Upper lobe of left lung (tissue), 6 donors: Measurements from ENCODE around the gene PSMD11. TPM values are rescaled to one million over a fixed set of nuclear protein-coding genes. Genes with fewer than 3 reads are reported as not detected.
A peak's percentile ranks its signal among the peaks of the same experiment; 100 is the strongest.

Experiments
- ATAC-seq, 2 donors: fragments of 200-7000 bp; cut with Tn5 transposase; one replicate each; pipeline ENCODE4 v1.9.1; 2022; ENCODE audit warnings: mild to moderate bottlenecking in 2 of 2, moderate library complexity in 2 of 2; ENCODE audit not compliant: low FRiP score in 2 of 2
- DNase-seq, 2 donors: peaks; one replicate each; pipeline ENCODE4 v3.0.0-alpha.2; 2019 to 2020
- H3K27ac ChIP-seq, 4 donors: fragments of 200-600 bp; sonication (generic); one replicate each; pipeline ENCODE4 v1.5.1; 2016 to 2019
- H3K27me3 ChIP-seq, 4 donors: fragments of 200-600 bp; sonication (generic); one replicate each; pipeline ENCODE4 v1.5.1; 2017 to 2019
- H3K36me3 ChIP-seq, 4 donors: fragments of 200-600 bp; sonication (generic); one replicate each; pipeline ENCODE4 v1.5.1; 2016 to 2019
- H3K4me1 ChIP-seq, 4 donors: fragments of 200-600 bp; sonication (generic); one replicate each; pipeline ENCODE4 v1.5.1; 2018 to 2019
- H3K4me3 ChIP-seq, 4 donors: fragments of 200-600 bp; sonication (generic); one replicate each; pipeline ENCODE4 v1.5.1; 2017 to 2019; ENCODE audit warnings: mild to moderate bottlenecking in 2 of 4, moderate library complexity in 1 of 4
- H3K9me3 ChIP-seq, 4 donors: fragments of 200-600 bp; sonication (generic); one replicate each; pipeline ENCODE4 v1.5.1; 2018 to 2019
- EP300 ChIP-seq, 4 donors: sonication (generic); formaldehyde crosslinking; IDR thresholded peaks; one replicate each; pipeline ENCODE4 v1.5.1; 2017; ENCODE audit warnings: antibody characterized with exemption in 4 of 4, control low read depth in 2 of 4
- POLR2A ChIP-seq, 4 donors: fragments of 450-650 bp; IDR thresholded peaks; one replicate each; pipeline ENCODE4 v1.5.1; 2016 to 2017; ENCODE audit warnings: antibody characterized with exemption in 4 of 4, mild to moderate bottlenecking in 2 of 4
- POLR2AphosphoS5 ChIP-seq, 2 donors: sonication (generic); formaldehyde crosslinking; IDR thresholded peaks; one replicate each; pipeline ENCODE4 v1.5.1; 2017; ENCODE audit warnings: antibody characterized with exemption in 2 of 2
- WGBS, 2 donors: methylation state at CpG; one replicate each; pipeline ENCODE4 v1.1.5; 2017 to 2018; 5-methylcytosine and 5-hydroxymethylcytosine counted together
- total RNA-seq, 6 donors: library from RNA; depleted of rRNA in 4 of 6; stranded (reverse); fragments of >200 nt in 4 of 6; gene quantifications; one replicate each; pipeline versions ENCODE4 v1.1.0 to v1.2.1, GENCODE V29; 2016 to 2021
- TF ChIP-seq, protein P1 (sequence below), 6 experiments: fragments of 450-650 bp in 4 of 6; fragments of 200-600 bp in 2 of 6; sonication (generic) in 2 of 6; IDR thresholded peaks; one replicate each; pipeline ENCODE4 v1.5.1; 2016 to 2019; ENCODE audit warnings: antibody characterized with exemption in 6 of 6
- donor health status: DM: no; HTN: no; CAD: no; lungs with moderate emphysema.
- donor health status: DM: no; HTN: yes; CAD: no; lungs with severe emphysema.

The PSMD11 gene
- total RNA-seq, 6 donors from 2014 or later = 42.4 to 71.4 (median 62.8) TPM

DNA sequence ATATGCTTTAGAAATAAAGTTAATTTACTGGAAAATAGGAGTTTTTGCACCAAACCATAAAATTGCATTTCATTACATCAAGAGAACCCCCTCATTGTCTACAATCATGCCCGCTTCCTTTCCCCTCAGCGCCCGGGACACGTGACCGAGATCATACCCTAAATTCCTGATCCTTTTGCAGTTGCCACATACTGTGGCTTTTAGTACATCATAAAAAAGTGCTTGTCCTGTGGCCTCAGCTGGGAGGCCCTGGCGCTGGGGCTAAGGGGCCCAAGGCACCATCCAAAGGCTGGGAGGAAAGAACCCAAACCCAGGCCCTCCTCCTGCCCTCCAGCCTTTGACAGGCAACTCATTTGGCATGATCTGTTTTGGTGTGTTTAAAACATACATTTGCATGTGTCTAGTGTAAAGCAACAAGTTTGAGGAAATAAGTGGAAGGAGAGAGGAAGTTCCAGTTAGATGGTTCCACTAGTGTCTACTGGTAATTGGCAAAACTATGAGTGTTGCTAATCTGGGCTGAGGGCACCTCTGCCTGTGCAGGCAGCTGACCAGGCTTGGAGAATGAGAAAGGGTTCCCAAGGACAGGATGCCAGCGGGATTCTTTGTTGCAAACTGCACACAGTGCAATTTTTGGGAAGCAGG is 48.5 kb downstream of the PSMD11 start:
- H3K36me3 ChIP-seq = peaks cover 0 to 8% (median 0%) of the 10 kb centered on the region in 4 donors
- WGBS, 2 donors = 78 to 80% methylated on average over 7 of the region's 7 CpGs
- ATAC-seq (no peak), DNase-seq (no peak)
- TF ChIP-seq, protein P1, sequence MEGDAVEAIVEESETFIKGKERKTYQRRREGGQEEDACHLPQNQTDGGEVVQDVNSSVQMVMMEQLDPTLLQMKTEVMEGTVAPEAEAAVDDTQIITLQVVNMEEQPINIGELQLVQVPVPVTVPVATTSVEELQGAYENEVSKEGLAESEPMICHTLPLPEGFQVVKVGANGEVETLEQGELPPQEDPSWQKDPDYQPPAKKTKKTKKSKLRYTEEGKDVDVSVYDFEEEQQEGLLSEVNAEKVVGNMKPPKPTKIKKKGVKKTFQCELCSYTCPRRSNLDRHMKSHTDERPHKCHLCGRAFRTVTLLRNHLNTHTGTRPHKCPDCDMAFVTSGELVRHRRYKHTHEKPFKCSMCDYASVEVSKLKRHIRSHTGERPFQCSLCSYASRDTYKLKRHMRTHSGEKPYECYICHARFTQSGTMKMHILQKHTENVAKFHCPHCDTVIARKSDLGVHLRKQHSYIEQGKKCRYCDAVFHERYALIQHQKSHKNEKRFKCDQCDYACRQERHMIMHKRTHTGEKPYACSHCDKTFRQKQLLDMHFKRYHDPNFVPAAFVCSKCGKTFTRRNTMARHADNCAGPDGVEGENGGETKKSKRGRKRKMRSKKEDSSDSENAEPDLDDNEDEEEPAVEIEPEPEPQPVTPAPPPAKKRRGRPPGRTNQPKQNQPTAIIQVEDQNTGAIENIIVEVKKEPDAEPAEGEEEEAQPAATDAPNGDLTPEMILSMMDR (IDR thresholded peaks at IDR 0.05) = no peak
- TF ChIP-seq POLR2A (IDR thresholded peaks at IDR 0.05) (no peak), EP300 (IDR thresholded peaks at IDR 0.05) (no peak), POLR2AphosphoS5 (IDR thresholded peaks at IDR 0.05) (no peak)
- H3K27ac ChIP-seq = peak overlapping the region in 1 of 4 donors; percentile 26
- H3K4me3 ChIP-seq = no peak overlapping the region
- no peaks in the 10 kb centered on the region for H3K9me3 ChIP-seq
- H3K4me1 ChIP-seq = peaks cover 19 to 37% (median 24%) of the 10 kb centered on the region in 4 donors
- no peaks in the 10 kb centered on the region for H3K27me3 ChIP-seq

DNA sequence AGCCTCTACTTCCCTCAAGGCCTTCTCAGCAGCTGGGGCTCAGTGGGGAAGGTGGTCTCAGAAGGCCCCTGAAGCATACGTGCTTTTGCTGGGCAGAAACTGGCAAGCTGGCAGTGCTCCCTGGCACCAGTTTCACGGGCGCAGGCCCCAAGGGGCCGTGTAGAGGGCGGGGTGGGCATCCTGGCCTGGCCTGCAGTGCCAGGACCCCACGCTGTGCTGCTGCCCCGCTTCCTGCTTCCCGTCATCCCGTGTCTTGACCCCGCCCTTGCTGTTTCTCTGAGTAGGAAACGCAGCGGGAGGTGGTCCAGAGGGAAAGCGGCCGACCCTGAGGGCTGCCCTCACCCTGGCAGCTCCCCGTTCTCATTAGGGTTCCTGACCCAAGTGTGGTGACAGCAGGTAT is 49.3 kb downstream of the PSMD11 start:
- Histone ChIP-seq H3K27ac (no peak overlapping the region), H3K27me3 (no peaks in the 10 kb centered on the region), H3K4me1 (peaks cover 15 to 31% (median 20%) of the 10 kb centered on the region in 4 donors), H3K9me3 (no peaks in the 10 kb centered on the region), H3K4me3 (no peak overlapping the region), H3K36me3 (peaks cover 0 to 8% (median 0%) of the 10 kb centered on the region in 4 donors)
- DNase-seq = peak in 1 of 2 donors; percentile 59
- TF ChIP-seq, protein P1 (IDR thresholded peaks at IDR 0.05) = no peak
- no peak for TF ChIP-seq POLR2A (IDR thresholded peaks at IDR 0.05)
- no peak for TF ChIP-seq POLR2AphosphoS5 (IDR thresholded peaks at IDR 0.05)
- TF ChIP-seq EP300 (IDR thresholded peaks at IDR 0.05) = no peak
- ATAC-seq = no peak
- WGBS, 2 donors = 85% methylated on average over 11 to 15 of the region's 15 CpGs

DNA sequence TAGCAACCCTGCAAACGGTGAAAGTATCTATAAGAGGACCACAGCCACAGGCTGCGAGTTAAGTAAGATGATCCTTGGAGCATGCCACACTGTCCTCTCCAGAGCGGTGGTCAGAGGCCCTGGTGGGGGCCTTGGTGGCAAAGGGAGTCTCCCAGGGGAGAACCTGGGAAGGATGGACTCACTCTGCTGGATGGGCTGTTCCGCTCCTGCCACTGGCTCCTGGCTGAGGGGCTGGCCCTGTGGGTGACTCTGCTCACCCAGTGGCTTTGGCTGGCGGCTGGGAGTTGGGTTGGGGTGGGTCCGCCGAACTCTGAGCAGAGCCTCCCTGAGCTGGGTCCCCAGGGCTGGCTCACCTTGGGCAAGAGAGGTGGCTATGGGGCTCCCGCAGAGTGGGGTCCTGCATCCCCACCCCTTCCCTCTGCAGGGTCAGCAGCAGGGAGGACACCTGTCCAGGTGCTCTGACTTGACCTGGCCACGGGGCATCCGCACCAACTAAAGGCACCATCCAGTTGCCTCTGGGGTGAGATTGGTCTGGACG is 49.7 kb downstream of the PSMD11 start:
- ATAC-seq (no peak), DNase-seq (peak in 1 of 2 donors; percentile 35)
- WGBS, 2 donors = 86 to 89% methylated on average over 4 to 10 of the region's 11 CpGs
- Histone ChIP-seq H3K9me3 (no peaks in the 10 kb centered on the region), H3K36me3 (peaks cover 0 to 8% (median 0%) of the 10 kb centered on the region in 4 donors), H3K27ac (no peak overlapping the region), H3K4me3 (no peak overlapping the region), H3K4me1 (peaks cover 15 to 31% (median 20%) of the 10 kb centered on the region in 4 donors), H3K27me3 (no peaks in the 10 kb centered on the region)
- TF ChIP-seq, protein P1 (IDR thresholded peaks at IDR 0.05) = no peak
- no peak for TF ChIP-seq POLR2AphosphoS5 (IDR thresholded peaks at IDR 0.05)
- no peak for TF ChIP-seq POLR2A (IDR thresholded peaks at IDR 0.05)
- TF ChIP-seq EP300 (IDR thresholded peaks at IDR 0.05) = no peak

DNA sequence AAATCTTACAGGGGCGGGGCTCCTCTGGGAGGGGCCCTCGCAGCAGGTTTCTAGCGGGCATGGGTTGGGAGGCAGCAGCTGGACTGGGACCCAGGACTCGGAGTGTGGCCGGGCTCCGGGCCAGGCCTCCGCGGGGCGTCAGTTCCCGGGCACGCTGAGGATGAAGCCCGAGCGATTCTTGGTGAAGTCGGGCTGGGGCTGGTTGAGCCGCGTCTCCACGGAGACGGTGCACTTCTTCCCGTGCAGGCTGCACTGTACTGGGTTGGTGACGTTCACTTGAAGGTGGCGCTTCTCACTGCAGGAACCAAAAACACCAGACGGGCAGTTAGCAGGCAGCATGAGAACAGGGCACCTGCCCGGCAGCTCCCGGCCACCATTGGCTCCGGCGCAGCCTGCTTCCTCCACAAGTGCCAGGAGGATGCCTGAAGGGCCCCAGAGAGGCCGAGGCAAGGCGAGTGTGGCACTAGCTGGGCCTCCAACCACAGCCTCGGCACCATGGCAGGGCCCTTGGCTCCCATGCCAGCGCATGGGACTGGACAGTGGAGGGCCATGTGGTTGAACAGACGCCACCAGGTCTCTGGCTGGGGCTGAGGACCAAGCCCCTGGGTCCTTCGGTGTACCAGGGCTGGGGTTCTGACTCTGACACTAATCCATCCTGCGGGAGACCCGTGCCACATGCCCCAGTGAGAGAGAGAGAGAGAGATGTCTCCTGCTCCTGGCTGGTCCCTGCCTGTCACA is 50.5 kb downstream of the PSMD11 start:
- H3K27ac ChIP-seq = no peak overlapping the region
- peak; percentile 2 to 13 for ATAC-seq
- H3K9me3 ChIP-seq = no peaks in the 10 kb centered on the region
- WGBS, 2 donors = 78 to 90% methylated on average over 9 to 32 of the region's 34 CpGs
- peak in 1 of 2 donors; percentile 72 for DNase-seq
- no peak for TF ChIP-seq POLR2A (IDR thresholded peaks at IDR 0.05)
- TF ChIP-seq, protein P1 (IDR thresholded peaks at IDR 0.05) = no peak
- H3K4me3 ChIP-seq = no peak overlapping the region
- peaks cover 0 to 8% (median 0%) of the 10 kb centered on the region in 4 donors for H3K36me3 ChIP-seq
- H3K27me3 ChIP-seq = no peaks in the 10 kb centered on the region
- H3K4me1 ChIP-seq = peaks cover 15 to 26% (median 20%) of the 10 kb centered on the region in 4 donors
